ENCODE results near the gene LRGUK. TPM values are rescaled to one million over a fixed set of nuclear protein-coding genes. Genes with fewer than 3 reads are reported as not detected.
A peak's percentile ranks its signal among the peaks of the same experiment; 100 is the strongest.

The LRGUK gene
- total RNA-seq, 1 donor from 2014 or later, result 0.49 TPM

DNA sequence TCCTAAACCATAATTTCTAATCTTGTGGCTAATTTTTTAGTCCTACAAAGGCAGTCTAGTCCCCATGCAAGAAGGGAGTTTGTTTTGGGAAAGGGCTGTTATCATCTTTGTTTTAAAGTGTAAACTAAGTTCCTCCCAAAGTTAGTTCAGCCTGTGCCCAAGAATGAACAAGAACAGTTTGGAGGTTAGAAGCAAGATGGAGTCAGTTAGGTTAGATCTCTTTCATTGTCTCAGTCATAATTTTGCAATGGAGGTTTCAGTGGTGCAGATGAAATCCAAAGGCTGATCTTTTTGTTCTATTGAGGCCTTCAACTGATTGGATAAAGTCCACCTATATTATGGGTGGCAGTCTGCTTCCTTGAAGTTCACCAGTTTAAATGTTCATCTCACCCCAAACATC is 68.1 kb downstream of the LRGUK start:
- Histone ChIP-seq H3K4me1 (no peaks in the 10 kb centered on the region), H3K9me3 (no peaks in the 10 kb centered on the region), H3K27ac (no peak overlapping the region), H3K36me3 (no peaks in the 10 kb centered on the region), H3K27me3 (no peaks in the 10 kb centered on the region), H3K4me3 (no peak overlapping the region)
- no peak for DNase-seq
- intact Hi-C loops (cut with DNase I), result no loop called here
- TF ChIP-seq CTCF (IDR thresholded peaks at IDR 0.05), result no peak
- no peak for ATAC-seq

GRCh38 chr7:134196439-134196838 is 69.3 kb downstream of the LRGUK start:
- ATAC-seq (no peak), DNase-seq (no peak)
- H3K4me3 ChIP-seq, result no peak overlapping the region
- H3K27me3 ChIP-seq, result no peaks in the 10 kb centered on the region
- no peaks in the 10 kb centered on the region for H3K4me1 ChIP-seq
- no peaks in the 10 kb centered on the region for H3K9me3 ChIP-seq
- H3K27ac ChIP-seq, result no peak overlapping the region
- intact Hi-C loops (cut with DNase I), result no loop called here
- no peaks in the 10 kb centered on the region for H3K36me3 ChIP-seq
- TF ChIP-seq CTCF (IDR thresholded peaks at IDR 0.05), result no peak

- ATAC-seq, result peak; percentile 56
- DNase-seq, result no peak
- no peak overlapping the region for H3K4me3 ChIP-seq
- no peaks in the 10 kb centered on the region for H3K4me1 ChIP-seq
- intact Hi-C loops (cut with DNase I), result no loop called here
- TF ChIP-seq CTCF (IDR thresholded peaks at IDR 0.05), result no peak
- H3K36me3 ChIP-seq, result no peaks in the 10 kb centered on the region
- no peaks in the 10 kb centered on the region for H3K27me3 ChIP-seq
- H3K27ac ChIP-seq, result no peak overlapping the region
- H3K9me3 ChIP-seq, result no peaks in the 10 kb centered on the region
These were observed 70.2 kb downstream of the LRGUK start for GRCh38 chr7:134197345-134197744.

DNA sequence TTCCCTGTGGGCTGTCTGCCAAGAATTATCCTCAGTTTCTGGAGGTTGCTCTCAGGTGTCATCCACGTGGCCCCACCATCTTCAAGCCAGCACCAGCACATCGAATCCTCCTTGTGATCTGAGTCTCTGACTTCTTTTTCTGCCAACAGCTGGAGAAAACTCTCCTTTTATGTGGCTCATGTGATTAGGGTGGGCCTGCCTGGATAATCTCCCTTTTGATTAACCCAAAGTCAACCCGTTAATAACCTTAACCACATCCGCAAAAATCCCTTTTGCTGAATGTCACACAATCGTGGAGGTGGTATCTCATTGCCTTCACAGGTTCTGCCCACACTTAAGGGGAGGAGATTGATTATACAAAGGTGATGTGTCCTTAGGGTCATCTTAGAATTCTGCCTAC is 73.8 kb downstream of the LRGUK start:
- no peaks in the 10 kb centered on the region for H3K4me1 ChIP-seq
- H3K36me3 ChIP-seq, result no peaks in the 10 kb centered on the region
- H3K27ac ChIP-seq, result no peak overlapping the region
- no peaks in the 10 kb centered on the region for H3K27me3 ChIP-seq
- no peak for DNase-seq
- no peak for ATAC-seq
- no peak overlapping the region for H3K4me3 ChIP-seq
- H3K9me3 ChIP-seq, result no peaks in the 10 kb centered on the region
- intact Hi-C loops (cut with DNase I), result no loop called here
- no peak for TF ChIP-seq CTCF (IDR thresholded peaks at IDR 0.05)

GRCh38 chr7:134201569-134202261 is 74.6 kb downstream of the LRGUK start:
- Histone ChIP-seq H3K4me3 (no peak overlapping the region), H3K9me3 (no peaks in the 10 kb centered on the region), H3K36me3 (no peaks in the 10 kb centered on the region), H3K4me1 (no peaks in the 10 kb centered on the region), H3K27me3 (no peaks in the 10 kb centered on the region), H3K27ac (no peak overlapping the region)
- ATAC-seq, result no peak
- DNase-seq, result no peak
- TF ChIP-seq CTCF (IDR thresholded peaks at IDR 0.05), result no peak
- intact Hi-C loops (cut with DNase I), result no loop called here

Measured in upper lobe of right lung (tissue), 1 donor.